ENCODE results near the gene KRTAP2-3. TPM values are rescaled to one million over a fixed set of nuclear protein-coding genes. Genes with fewer than 3 reads are reported as not detected.

The KRTAP2-3 gene
- total RNA-seq, 4 donors from 2014 or later = not detected

GRCh38 chr17:41026715-41027471, 33.0 kb downstream of the KRTAP2-3 start, which contains the start of gene KRTAP1-5:
Gene KRTAP1-5, minus strand, starts transcription at chr17:41027208. Its CDS starts 53 bp downstream, at chr17:41027155.
- TF ChIP-seq, protein P1, sequence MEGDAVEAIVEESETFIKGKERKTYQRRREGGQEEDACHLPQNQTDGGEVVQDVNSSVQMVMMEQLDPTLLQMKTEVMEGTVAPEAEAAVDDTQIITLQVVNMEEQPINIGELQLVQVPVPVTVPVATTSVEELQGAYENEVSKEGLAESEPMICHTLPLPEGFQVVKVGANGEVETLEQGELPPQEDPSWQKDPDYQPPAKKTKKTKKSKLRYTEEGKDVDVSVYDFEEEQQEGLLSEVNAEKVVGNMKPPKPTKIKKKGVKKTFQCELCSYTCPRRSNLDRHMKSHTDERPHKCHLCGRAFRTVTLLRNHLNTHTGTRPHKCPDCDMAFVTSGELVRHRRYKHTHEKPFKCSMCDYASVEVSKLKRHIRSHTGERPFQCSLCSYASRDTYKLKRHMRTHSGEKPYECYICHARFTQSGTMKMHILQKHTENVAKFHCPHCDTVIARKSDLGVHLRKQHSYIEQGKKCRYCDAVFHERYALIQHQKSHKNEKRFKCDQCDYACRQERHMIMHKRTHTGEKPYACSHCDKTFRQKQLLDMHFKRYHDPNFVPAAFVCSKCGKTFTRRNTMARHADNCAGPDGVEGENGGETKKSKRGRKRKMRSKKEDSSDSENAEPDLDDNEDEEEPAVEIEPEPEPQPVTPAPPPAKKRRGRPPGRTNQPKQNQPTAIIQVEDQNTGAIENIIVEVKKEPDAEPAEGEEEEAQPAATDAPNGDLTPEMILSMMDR (IDR thresholded peaks at IDR 0.05) = no peak
- no peak for ATAC-seq (ENCODE audit: low FRiP score)

GRCh38 chr17:41024697-41025096, 35.2 kb downstream of the KRTAP2-3 start:
- ATAC-seq (ENCODE audit: low FRiP score) (no peak), DNase-seq (ENCODE audit: low spot score) (no peak)
- TF ChIP-seq, protein P1 (IDR thresholded peaks at IDR 0.05) = no peak

More at GRCh38 chr17:41026715-41027471, 33.0 kb downstream of the KRTAP2-3 start, which contains the start of gene KRTAP1-5:
- no peak for DNase-seq (ENCODE audit: low spot score)

DNA sequence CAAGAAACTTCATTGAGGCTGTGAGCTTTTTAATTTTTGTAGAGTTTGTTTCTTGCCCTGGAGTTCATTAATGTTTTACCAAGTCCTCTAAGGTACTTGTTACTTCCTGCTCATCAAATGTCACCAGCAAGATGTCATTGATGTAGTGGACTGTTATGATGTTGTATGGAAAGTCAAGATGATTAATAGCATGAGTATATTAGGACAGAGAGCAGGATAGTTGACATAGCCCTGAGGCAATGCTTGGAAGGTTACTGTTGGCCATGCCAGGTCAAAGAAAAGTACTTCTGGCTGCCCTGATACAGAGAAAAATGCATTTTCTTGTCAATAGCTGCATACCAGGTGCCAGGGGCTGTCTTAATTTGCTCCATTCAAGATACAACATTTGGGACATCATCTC, 39.6 kb downstream of the KRTAP2-3 start:
- ATAC-seq (ENCODE audit: low FRiP score) (no peak), DNase-seq (ENCODE audit: low spot score) (no peak)
- TF ChIP-seq, protein P1 (IDR thresholded peaks at IDR 0.05) = no peak

DNA sequence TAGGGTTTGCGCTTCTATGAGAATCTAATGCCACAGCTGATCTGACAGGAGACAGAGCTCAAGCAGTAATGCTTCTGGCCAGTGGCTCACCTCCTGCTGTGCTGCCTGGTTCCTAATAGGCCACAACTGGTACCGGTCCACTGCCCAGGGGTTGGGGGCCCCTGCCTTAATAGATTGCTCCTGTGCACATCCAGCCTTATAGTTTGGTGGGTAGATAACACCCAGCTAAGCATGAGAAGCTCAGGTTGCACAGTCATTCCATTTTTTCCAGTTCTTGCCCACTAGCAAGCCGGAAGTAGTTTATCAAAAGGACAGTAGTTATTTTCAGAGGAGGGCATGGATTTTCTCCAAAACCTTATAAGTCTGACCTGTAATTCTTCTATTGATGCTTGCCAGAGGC, 40.5 kb downstream of the KRTAP2-3 start:
- TF ChIP-seq, protein P1 (IDR thresholded peaks at IDR 0.05) = no peak
- DNase-seq (ENCODE audit: low spot score) (no peak), ATAC-seq (ENCODE audit: low FRiP score) (no peak)

DNA sequence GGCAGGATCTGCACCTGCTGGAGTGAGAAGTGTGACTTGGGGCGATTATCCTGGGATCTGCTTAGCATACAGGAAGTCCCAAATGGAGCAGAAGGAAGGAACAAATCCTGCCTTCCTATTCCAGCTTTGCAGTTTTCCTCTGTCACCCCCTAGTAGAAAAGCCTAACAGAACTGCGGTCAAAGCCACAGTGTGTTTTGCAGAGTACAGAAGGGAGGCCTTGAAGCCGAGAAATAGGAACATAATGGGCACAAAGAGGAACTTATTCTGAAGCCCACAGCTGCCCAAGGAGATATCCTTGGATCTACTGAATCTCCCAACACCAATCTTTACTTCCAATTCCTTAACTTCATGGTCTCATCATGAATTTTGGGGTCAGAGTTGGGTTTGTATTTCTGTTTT, 41.4 kb downstream of the KRTAP2-3 start:
- DNase-seq (ENCODE audit: low spot score) (no peak), ATAC-seq (ENCODE audit: low FRiP score) (no peak)
- TF ChIP-seq, protein P1 (IDR thresholded peaks at IDR 0.05) = no peak

GRCh38 chr17:41016578-41017215, 43.2 kb downstream of the KRTAP2-3 start:
- ATAC-seq (ENCODE audit: low FRiP score) = no peak
- DNase-seq (ENCODE audit: low spot score) = no peak
- TF ChIP-seq, protein P1 (IDR thresholded peaks at IDR 0.05) = no peak
